Hepatocyte (in vitro differentiated cells): ENCODE measurements around the gene ZFP36L1. TPM values are rescaled to one million over a fixed set of nuclear protein-coding genes. Genes with fewer than 3 reads are reported as not detected.
A peak's percentile ranks its signal among the peaks of the same experiment; 100 is the strongest.

Experiments used
- DNase-seq: peaks from one replicate; pipeline ENCODE4 v3.0.0-alpha.2; 2016; ENCODE audit warnings: low spot score
- H2AFZ ChIP-seq: fragments of 200-600 bp; sonication (generic); 2 replicates; pipeline ENCODE4 v1.6.0; 2016; ENCODE audit warnings: antibody characterized with exemption, mild to moderate bottlenecking
- H3K27ac ChIP-seq: fragments of 200-600 bp; sonication (generic); 2 replicates; pipeline ENCODE4 v1.5.1; 2016; ENCODE audit warnings: mild to moderate bottlenecking
- H3K27me3 ChIP-seq: fragments of 200-600 bp; sonication (generic); 2 replicates; pipeline ENCODE4 v1.6.1; 2016
- H3K36me3 ChIP-seq: fragments of 200-600 bp; sonication (generic); replicated peaks from 2 replicates; pipeline ENCODE4 v1.5.1; 2016; ENCODE audit warnings: low read depth; ENCODE audit not compliant: insufficient read depth
- H3K4me1 ChIP-seq: fragments of 200-600 bp; sonication (generic); 2 replicates; pipeline ENCODE4 v1.5.1; 2016; ENCODE audit warnings: mild to moderate bottlenecking, moderate library complexity; ENCODE audit not compliant: insufficient read depth
- H3K4me2 ChIP-seq: fragments of 200-600 bp; sonication (generic); 2 replicates; pipeline ENCODE4 v1.6.0; 2016
- H3K4me3 ChIP-seq: fragments of 200-600 bp; sonication (generic); 2 replicates; pipeline ENCODE4 v1.5.1; 2016; ENCODE audit warnings: mild to moderate bottlenecking
- H3K79me2 ChIP-seq: fragments of 200-600 bp; sonication (generic); 2 replicates; pipeline ENCODE4 v1.6.0; 2017; ENCODE audit warnings: mild to moderate bottlenecking
- H3K9me2 ChIP-seq: fragments of 200-600 bp; sonication (generic); replicated peaks from 2 replicates; pipeline ENCODE4 v1.6.0; 2017; ENCODE audit warnings: mild to moderate bottlenecking; ENCODE audit not compliant: insufficient read depth
- H3K9me3 ChIP-seq: fragments of 200-600 bp; sonication (generic); 2 replicates; pipeline ENCODE4 v1.5.1; 2016; ENCODE audit warnings: low read depth, mild to moderate bottlenecking
- H4K20me1 ChIP-seq: fragments of 200-600 bp; sonication (generic); 2 replicates; pipeline ENCODE4 v1.6.0; 2016; ENCODE audit warnings: mild to moderate bottlenecking; ENCODE audit not compliant: insufficient read depth, poor library complexity, severe bottlenecking
- CTCF ChIP-seq: fragments of 200-600 bp; sonication (generic); IDR thresholded peaks from 2 replicates; pipeline ENCODE4 v1.5.1; 2016; ENCODE audit warnings: antibody characterized with exemption, mild to moderate bottlenecking; ENCODE audit not compliant: poor library complexity
- EZH2 ChIP-seq: fragments of 200-600 bp; sonication (generic); IDR thresholded peaks from 2 replicates; pipeline ENCODE4 v1.6.1; 2016; ENCODE audit warnings: antibody characterized with exemption, mild to moderate bottlenecking, borderline replicate concordance
- EZH2phosphoT487 ChIP-seq: fragments of 200-600 bp; sonication (generic); IDR thresholded peaks from one replicate; pipeline ENCODE4 v1.6.1; 2018; ENCODE audit warnings: antibody characterized with exemption, mild to moderate bottlenecking, low read depth, moderate library complexity; ENCODE audit not compliant: unreplicated experiment, severe bottlenecking
- WGBS: methylation state at CpG from one replicate; pipeline ENCODE4 v1.1.6; 2016; ENCODE audit warnings: low lambda C conversion rate; ENCODE audit errors: missing lambda C conversion rate; 5-methylcytosine and 5-hydroxymethylcytosine counted together
- polyA plus RNA-seq: library from polyadenylated mRNA; unstranded; fragments of >200 nt; fragmentation: Nextera tagmentation; extraction: Ambion mirVana; gene quantifications from 2 replicates; pipeline ENCODE4 v1.2.1, GENCODE V29; 2016
- total RNA-seq: library from RNA; depleted of rRNA; stranded (reverse); fragments of >200 nt; gene quantifications from 2 replicates; pipeline ENCODE4 v1.2.3, GENCODE V29; 2014

Gene ZFP36L1
- total and polyA plus RNA-seq, 2 experiments from 2014 or later = 101 to 404 TPM

DNA sequence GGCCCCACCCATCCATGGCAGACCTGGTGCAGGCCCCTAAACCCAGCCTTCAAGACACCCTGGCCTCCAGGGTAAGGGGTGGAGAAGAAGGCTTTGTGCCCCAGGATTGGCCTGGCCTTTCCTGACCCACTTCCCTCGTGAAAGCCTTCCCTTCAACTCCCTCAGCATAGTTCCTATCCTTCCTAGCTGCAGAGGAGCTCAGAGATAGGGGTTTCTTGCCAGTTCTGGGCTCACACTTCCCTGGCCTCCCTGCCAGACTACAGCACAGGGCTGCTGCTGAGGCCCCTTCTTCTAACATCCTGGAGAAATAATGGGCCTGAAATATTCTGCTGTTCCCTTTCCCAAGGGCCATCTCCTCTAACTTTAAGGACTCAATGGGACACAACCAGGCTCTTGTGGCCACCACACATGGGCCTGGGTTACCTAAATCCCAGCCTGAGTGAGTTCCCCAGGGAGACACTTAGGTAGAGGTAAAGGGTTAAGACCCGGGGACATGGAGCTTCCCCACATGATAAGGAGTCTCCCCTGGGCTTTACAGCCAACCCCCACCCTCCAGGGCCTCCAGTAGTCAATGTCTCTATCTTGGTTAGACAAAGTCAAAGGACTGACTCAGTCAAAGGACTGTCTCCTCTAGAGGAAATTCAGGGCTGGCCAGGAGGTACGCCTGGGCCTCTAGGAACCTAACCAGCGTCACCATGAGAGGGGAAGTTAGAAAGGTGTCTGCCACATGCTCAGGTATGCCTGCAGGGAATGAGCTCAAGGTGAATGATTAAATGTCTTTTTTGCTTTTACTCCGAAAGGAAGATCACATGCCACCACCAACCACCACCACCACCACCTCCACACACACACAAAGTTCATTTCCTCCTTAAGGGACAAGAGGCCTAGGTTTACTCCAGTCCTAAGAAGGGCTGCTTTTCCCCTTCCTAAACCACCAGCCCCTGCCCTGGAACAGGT, 7.1 kb downstream of the ZFP36L1 start:
- Histone ChIP-seq H3K9me3 (no peaks in the 10 kb centered on the region), H3K4me1 (peaks cover 49% of the 10 kb centered on the region), H3K27me3 (no peaks in the 10 kb centered on the region), H3K36me3 (peaks cover 3% of the 10 kb centered on the region), H3K27ac (peak overlapping the region; percentile 99), H3K79me2 (peaks cover 35% of the 10 kb centered on the region), H3K9me2 (no peaks in the 10 kb centered on the region), H3K4me2 (no peak overlapping the region), H3K4me3 (no peak overlapping the region), H4K20me1 (peaks cover 36% of the 10 kb centered on the region), H2AFZ (no peak overlapping the region)
- 66% methylated on average over 5 of the region's 5 CpGs for WGBS
- peak; percentile 71 for DNase-seq
- TF ChIP-seq CTCF (no peak), EZH2phosphoT487 (no peak), EZH2 (no peak)

GRCh38 chr14:68784978-68785533, 7.8 kb downstream of the ZFP36L1 start:
- peaks cover 56% of the 10 kb centered on the region for H3K4me1 ChIP-seq
- peaks cover 28% of the 10 kb centered on the region for H4K20me1 ChIP-seq
- no peak overlapping the region for H3K4me2 ChIP-seq
- H3K27ac ChIP-seq = peak overlapping the region; percentile 99
- H3K4me3 ChIP-seq = no peak overlapping the region
- H3K9me3 ChIP-seq = no peaks in the 10 kb centered on the region
- peaks cover 3% of the 10 kb centered on the region for H3K36me3 ChIP-seq
- no peak overlapping the region for H2AFZ ChIP-seq
- peak; percentile 50 for DNase-seq
- no peak for TF ChIP-seq EZH2
- TF ChIP-seq EZH2phosphoT487 = no peak
- no peak for TF ChIP-seq CTCF
- H3K27me3 ChIP-seq = no peaks in the 10 kb centered on the region
- H3K9me2 ChIP-seq = no peaks in the 10 kb centered on the region
- 88% methylated on average over 6 of the region's 6 CpGs for WGBS
- H3K79me2 ChIP-seq = peaks cover 28% of the 10 kb centered on the region

DNA sequence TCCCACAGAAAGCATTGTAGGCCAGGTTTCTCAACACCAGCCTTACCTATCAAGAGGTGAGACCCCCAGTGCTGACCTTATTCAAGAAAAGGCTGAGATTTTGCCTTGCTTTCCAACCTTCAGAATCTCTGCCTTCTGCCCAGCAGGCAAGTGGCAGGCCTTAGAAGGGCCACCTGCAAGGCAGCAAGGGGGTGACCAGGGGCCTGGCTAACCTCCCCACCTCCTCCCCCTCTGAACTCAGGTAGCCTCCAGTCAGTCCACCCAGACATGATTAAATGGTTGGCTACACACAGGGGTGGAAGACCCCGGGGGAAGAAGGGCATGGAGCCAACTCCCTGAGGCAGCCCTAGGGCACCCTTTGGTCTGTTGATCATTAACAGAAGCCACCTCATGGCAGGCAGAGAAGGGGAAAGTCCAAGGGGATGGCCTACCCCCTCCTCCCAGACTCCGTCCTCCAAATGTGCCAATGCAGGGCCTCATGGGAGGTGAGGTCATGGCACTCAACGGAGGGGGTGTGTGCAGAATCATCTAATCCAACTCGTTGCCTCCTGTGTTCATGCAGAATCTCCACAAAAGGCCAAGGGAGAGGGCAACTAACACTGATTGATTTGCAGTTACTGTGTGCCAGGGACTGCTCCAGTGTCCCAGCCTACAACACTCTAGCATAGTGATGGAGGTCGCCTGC, 8.5 kb downstream of the ZFP36L1 start:
- Histone ChIP-seq H3K36me3 (peaks cover 3% of the 10 kb centered on the region), H3K27ac (peak overlapping the region; percentile 99), H3K9me2 (no peaks in the 10 kb centered on the region), H4K20me1 (peaks cover 21% of the 10 kb centered on the region), H3K4me1 (peaks cover 61% of the 10 kb centered on the region), H3K27me3 (no peaks in the 10 kb centered on the region), H3K9me3 (no peaks in the 10 kb centered on the region), H3K4me3 (no peak overlapping the region), H3K79me2 (peaks cover 21% of the 10 kb centered on the region), H3K4me2 (peak overlapping the region; percentile 44), H2AFZ (no peak overlapping the region)
- 52% methylated on average over 5 of the region's 5 CpGs for WGBS
- TF ChIP-seq EZH2 = no peak
- no peak for TF ChIP-seq CTCF
- TF ChIP-seq EZH2phosphoT487 = no peak
- DNase-seq = peak; percentile 92
